Measurements from ENCODE around the gene UTP14C. TPM values are rescaled to one million over a fixed set of nuclear protein-coding genes. Genes with fewer than 3 reads are reported as not detected.

The UTP14C gene
- total RNA-seq, 2 donors from 2014 or later, result 13.1 to 15.0 TPM

DNA sequence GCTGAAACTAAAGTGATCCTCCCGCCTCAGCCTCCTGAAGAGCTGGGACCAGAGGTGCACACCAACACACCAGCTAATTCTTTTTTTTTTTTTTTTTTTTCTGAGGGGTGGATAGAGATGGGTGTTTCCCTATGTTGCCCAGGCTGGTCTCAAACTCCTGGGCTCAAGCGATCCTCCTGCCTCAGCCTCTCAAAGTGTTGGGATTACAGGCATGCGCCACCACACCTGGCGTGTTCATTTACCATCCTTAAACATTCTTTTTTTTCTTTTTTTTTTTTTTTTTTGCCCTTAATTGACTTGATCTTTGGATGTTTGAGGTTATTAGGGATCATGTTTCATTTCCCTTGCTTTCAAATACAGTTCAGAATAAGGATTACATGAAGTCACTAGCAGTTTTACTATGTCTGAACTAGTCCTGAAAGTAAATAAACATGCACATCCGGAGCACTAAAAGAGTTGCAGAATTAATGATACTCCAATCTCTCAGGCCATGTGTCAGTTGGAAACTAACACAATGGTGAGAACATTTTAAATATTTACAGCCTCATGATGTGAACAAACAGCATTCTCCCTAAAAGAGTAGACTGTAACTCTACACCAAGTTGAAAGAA is 10.2 kb downstream of the UTP14C start:
- Histone ChIP-seq H3K27ac (no peak overlapping the region), H3K27me3 (no peaks in the 10 kb centered on the region), H3K9me3 (no peaks in the 10 kb centered on the region), H3K4me3 (no peak overlapping the region), H3K36me3 (no peaks in the 10 kb centered on the region), H3K4me1 (no peaks in the 10 kb centered on the region)
- DNase-seq (ENCODE audit: low spot score), result no peak
- TF ChIP-seq, protein P1, sequence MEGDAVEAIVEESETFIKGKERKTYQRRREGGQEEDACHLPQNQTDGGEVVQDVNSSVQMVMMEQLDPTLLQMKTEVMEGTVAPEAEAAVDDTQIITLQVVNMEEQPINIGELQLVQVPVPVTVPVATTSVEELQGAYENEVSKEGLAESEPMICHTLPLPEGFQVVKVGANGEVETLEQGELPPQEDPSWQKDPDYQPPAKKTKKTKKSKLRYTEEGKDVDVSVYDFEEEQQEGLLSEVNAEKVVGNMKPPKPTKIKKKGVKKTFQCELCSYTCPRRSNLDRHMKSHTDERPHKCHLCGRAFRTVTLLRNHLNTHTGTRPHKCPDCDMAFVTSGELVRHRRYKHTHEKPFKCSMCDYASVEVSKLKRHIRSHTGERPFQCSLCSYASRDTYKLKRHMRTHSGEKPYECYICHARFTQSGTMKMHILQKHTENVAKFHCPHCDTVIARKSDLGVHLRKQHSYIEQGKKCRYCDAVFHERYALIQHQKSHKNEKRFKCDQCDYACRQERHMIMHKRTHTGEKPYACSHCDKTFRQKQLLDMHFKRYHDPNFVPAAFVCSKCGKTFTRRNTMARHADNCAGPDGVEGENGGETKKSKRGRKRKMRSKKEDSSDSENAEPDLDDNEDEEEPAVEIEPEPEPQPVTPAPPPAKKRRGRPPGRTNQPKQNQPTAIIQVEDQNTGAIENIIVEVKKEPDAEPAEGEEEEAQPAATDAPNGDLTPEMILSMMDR (IDR thresholded peaks at IDR 0.05), result no peak

DNA sequence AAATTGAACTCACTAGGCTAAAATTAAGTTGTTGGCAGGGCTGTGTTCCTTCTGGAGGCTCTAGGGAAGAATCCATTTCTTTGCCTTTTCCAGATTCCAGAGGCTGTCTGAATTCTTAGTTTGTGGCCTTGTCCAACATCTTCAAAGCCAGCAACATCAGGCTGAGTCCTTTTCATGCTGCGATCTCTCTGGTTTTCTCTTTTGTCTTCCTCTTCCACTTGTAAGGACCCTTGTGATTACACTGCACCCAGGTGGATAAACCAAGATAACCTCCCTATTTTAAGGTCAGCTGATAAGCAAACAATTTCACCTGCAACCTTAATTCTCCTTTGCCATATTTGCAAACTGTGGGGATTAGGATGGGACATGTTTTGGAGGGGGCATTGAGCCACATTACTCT is 11.5 kb downstream of the UTP14C start:
- no peaks in the 10 kb centered on the region for H3K9me3 ChIP-seq
- no peaks in the 10 kb centered on the region for H3K36me3 ChIP-seq
- TF ChIP-seq, protein P1 (IDR thresholded peaks at IDR 0.05), result no peak
- DNase-seq (ENCODE audit: low spot score), result no peak
- no peak overlapping the region for H3K27ac ChIP-seq
- no peak overlapping the region for H3K4me3 ChIP-seq
- H3K27me3 ChIP-seq, result no peaks in the 10 kb centered on the region
- no peaks in the 10 kb centered on the region for H3K4me1 ChIP-seq

DNA sequence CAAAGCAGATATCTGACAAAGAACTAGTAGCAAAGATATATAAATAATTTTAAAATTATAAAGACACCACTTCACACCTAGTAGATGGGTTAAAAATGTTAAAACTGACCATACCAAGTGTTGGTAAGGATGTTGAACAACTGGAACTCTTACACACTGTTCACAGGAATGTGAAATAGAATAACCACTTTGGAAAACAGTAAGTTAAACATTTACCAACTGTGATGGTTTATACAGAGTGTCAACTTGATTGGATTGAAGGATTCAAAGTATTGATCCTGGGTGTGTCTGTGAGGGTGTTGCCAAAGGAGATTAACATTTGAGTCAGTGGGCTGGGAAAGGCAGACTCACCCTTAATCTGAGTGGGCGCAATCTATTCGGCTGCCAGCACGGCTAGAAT is 19.2 kb downstream of the UTP14C start:
- Histone ChIP-seq H3K27me3 (no peaks in the 10 kb centered on the region), H3K4me1 (no peaks in the 10 kb centered on the region), H3K9me3 (peaks cover 0 to 8% of the 10 kb centered on the region in 2 donors), H3K4me3 (no peak overlapping the region), H3K36me3 (no peaks in the 10 kb centered on the region), H3K27ac (no peak overlapping the region)
- DNase-seq (ENCODE audit: low spot score), result no peak
- TF ChIP-seq, protein P1 (IDR thresholded peaks at IDR 0.05), result no peak

- Histone ChIP-seq H3K36me3 (no peaks in the 10 kb centered on the region), H3K27me3 (no peaks in the 10 kb centered on the region), H3K4me1 (no peaks in the 10 kb centered on the region), H3K27ac (no peak overlapping the region), H3K4me3 (no peak overlapping the region), H3K9me3 (no peaks in the 10 kb centered on the region)
- TF ChIP-seq, protein P1 (IDR thresholded peaks at IDR 0.05), result no peak
- no peak for DNase-seq (ENCODE audit: low spot score)
These were observed 23.0 kb downstream of the UTP14C start for GRCh38 chr13:52047463-52047862.

DNA sequence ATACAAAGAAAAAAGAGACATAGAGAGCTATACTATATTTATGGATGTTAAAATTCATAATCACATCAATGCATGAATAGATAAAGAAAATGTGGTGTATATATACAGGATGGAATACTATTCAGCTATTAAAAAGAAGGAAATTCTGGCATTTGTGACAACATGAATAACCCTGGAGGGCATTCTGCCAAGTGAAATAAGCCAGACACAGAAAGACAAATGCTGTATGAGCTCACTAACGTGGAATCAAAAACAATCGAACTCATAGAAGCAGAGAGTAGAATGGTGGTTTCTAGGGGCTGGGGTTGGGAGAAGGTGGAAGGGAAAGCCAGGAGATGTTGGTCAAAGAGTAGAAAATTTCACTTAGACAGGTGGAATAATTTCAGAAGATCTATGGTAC is 24.0 kb downstream of the UTP14C start:
- H3K4me1 ChIP-seq, result no peaks in the 10 kb centered on the region
- no peak overlapping the region for H3K4me3 ChIP-seq
- no peaks in the 10 kb centered on the region for H3K27me3 ChIP-seq
- no peaks in the 10 kb centered on the region for H3K9me3 ChIP-seq
- DNase-seq (ENCODE audit: low spot score), result no peak
- H3K27ac ChIP-seq, result no peak overlapping the region
- no peaks in the 10 kb centered on the region for H3K36me3 ChIP-seq
- TF ChIP-seq, protein P1 (IDR thresholded peaks at IDR 0.05), result no peak

DNA sequence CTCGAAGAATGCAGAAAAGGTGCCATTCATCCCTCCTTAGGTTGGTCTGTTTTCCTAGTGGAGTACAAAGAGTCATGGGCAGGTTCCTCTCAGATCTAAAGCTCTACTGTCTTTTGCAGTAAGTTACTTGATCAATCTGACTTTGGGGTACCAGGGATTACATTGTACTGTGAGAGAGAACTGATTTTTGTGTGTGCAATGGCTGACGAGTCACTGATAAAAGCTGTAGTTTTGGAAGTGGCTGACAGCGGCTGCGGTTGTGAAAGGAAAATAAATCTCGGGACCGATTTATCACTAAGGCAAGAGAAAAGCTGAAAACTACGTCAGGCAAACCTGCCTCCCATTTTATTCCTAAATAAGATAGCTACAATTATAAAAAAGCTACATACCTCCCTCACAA is 26.9 kb downstream of the UTP14C start:
- Histone ChIP-seq H3K36me3 (no peaks in the 10 kb centered on the region), H3K9me3 (no peaks in the 10 kb centered on the region), H3K27me3 (no peaks in the 10 kb centered on the region), H3K4me3 (no peak overlapping the region), H3K4me1 (no peaks in the 10 kb centered on the region), H3K27ac (no peak overlapping the region)
- DNase-seq (ENCODE audit: low spot score), result no peak
- TF ChIP-seq, protein P1 (IDR thresholded peaks at IDR 0.05), result no peak

All from right atrium auricular region (tissue), 2 donors.